GM23338 (cell line): ENCODE measurements around the gene PRDM11. TPM values are rescaled to one million over a fixed set of nuclear protein-coding genes. Genes with fewer than 3 reads are reported as not detected.

ENCODE experiments used
- ATAC-seq: fragments of 200-7000 bp; cut with Tn5 transposase; 3 replicates; pipeline ENCODE4 v1.9.1; 2020
- DNase-seq: peaks from one replicate; pipeline ENCODE4 v3.0.0-alpha.2; 2015; ENCODE audit warnings: low spot score
- H2AFZ ChIP-seq: fragments of 200-600 bp; sonication (generic); 2 replicates; pipeline ENCODE4 v1.8.0; 2016; ENCODE audit warnings: antibody characterized with exemption, mild to moderate bottlenecking, moderate library complexity
- H3F3A ChIP-seq: fragments of 200-600 bp; sonication (generic); replicated peaks from 2 replicates; pipeline ENCODE4 v1.8.0; 2017; ENCODE audit warnings: antibody characterized with exemption, mixed run types, low read depth
- H3K27ac ChIP-seq: fragments of 200-600 bp; sonication (generic); 2 replicates; pipeline ENCODE4 v1.6.1; 2016; ENCODE audit warnings: low read depth
- H3K27me3 ChIP-seq: fragments of 200-600 bp; sonication (generic); 2 replicates; pipeline ENCODE4 v1.8.0; 2016; ENCODE audit warnings: mild to moderate bottlenecking, mixed run types, moderate library complexity; ENCODE audit not compliant: insufficient read depth
- H3K36me3 ChIP-seq: fragments of 200-600 bp; sonication (generic); 2 replicates; pipeline ENCODE4 v1.8.0; 2016; ENCODE audit warnings: mild to moderate bottlenecking; ENCODE audit not compliant: insufficient read depth
- H3K4me1 ChIP-seq: fragments of 200-600 bp; sonication (generic); 2 replicates; pipeline ENCODE4 v1.8.0; 2016; ENCODE audit warnings: mild to moderate bottlenecking, moderate library complexity; ENCODE audit not compliant: insufficient read depth
- H3K4me2 ChIP-seq: fragments of 200-600 bp; sonication (generic); 2 replicates; pipeline ENCODE4 v1.7.1; 2017; ENCODE audit warnings: mixed run types
- H3K4me3 ChIP-seq: fragments of 200-600 bp; sonication (generic); 2 replicates; pipeline ENCODE4 v1.6.1; 2016; ENCODE audit warnings: mixed run types
- H3K79me2 ChIP-seq: fragments of 200-600 bp; sonication (generic); replicated peaks from 2 replicates; pipeline ENCODE4 v1.8.0; 2017; ENCODE audit warnings: mild to moderate bottlenecking; ENCODE audit not compliant: insufficient read depth
- H3K9me2 ChIP-seq: fragments of 200-600 bp; sonication (generic); 2 replicates; pipeline ENCODE4 v1.8.0; 2017; ENCODE audit not compliant: insufficient read depth
- H4K20me1 ChIP-seq: fragments of 200-600 bp; sonication (generic); replicated peaks from 2 replicates; pipeline ENCODE4 v1.8.0; 2017; ENCODE audit warnings: mild to moderate bottlenecking; ENCODE audit not compliant: insufficient read depth
- H3K27ac Mint-ChIP-seq: 2 replicates; pipeline ENCODE4 v1.8.0; 2020; ENCODE audit warnings: inconsistent platforms, mild to moderate bottlenecking, moderate library complexity, mixed read lengths
- H3K27me3 Mint-ChIP-seq: 3 replicates; pipeline ENCODE4 v1.8.0; 2022; ENCODE audit warnings: low read depth, mild to moderate bottlenecking, moderate library complexity, mixed read lengths, inconsistent platforms; ENCODE audit not compliant: insufficient read depth, poor library complexity
- H3K36me3 Mint-ChIP-seq: 3 replicates; pipeline ENCODE4 v1.8.0; 2021; ENCODE audit warnings: low read depth, mild to moderate bottlenecking, inconsistent platforms, moderate library complexity, mixed read lengths
- H3K4me1 Mint-ChIP-seq: 3 replicates; pipeline ENCODE4 v1.8.0; 2020; ENCODE audit warnings: mild to moderate bottlenecking, inconsistent platforms, mixed read lengths
- H3K4me3 Mint-ChIP-seq: 3 replicates; pipeline ENCODE4 v1.8.0; 2021; ENCODE audit warnings: moderate library complexity, mild to moderate bottlenecking, inconsistent platforms, mixed read lengths
- H3K9me3 Mint-ChIP-seq: 3 replicates; pipeline ENCODE4 v1.8.0; 2020; ENCODE audit warnings: moderate library complexity, mild to moderate bottlenecking, inconsistent platforms, mixed read lengths
- CREB1 ChIP-seq: fragments of 250-450 bp; sonication (Bioruptor Pico); IDR thresholded peaks from 2 replicates; pipeline ENCODE4 v1.5.0; 2020; ENCODE audit warnings: low read depth, mild to moderate bottlenecking, moderate library complexity
- JUNB ChIP-seq: IDR thresholded peaks from one replicate; pipeline ENCODE4 v1.6.1; 2016; ENCODE audit warnings: antibody characterized with exemption; ENCODE audit not compliant: unreplicated experiment
- STAT1 ChIP-seq: IDR thresholded peaks from one replicate; pipeline ENCODE4 v1.6.1; 2016; ENCODE audit warnings: antibody characterized with exemption; ENCODE audit not compliant: unreplicated experiment
- ZNF114 ChIP-seq: fragments of 250-450 bp; sonication (Bioruptor Pico); IDR thresholded peaks from 2 replicates; pipeline ENCODE4 v1.5.0; 2020; ENCODE audit warnings: mild to moderate bottlenecking, moderate library complexity
- ZNF331 ChIP-seq: fragments of 250-450 bp; sonication (Bioruptor Pico); IDR thresholded peaks from 2 replicates; pipeline ENCODE4 v1.5.0; 2020; ENCODE audit warnings: low read depth, mild to moderate bottlenecking, moderate library complexity
- polyA plus RNA-seq: library from polyadenylated mRNA; unstranded; fragments of >200 nt; fragmentation: Nextera tagmentation; extraction: Ambion mirVana; gene quantifications from 2 replicates; pipeline ENCODE4 v1.2.1, GENCODE V29; 2016
- total RNA-seq: library from RNA; depleted of rRNA; stranded (reverse); fragments of >200 nt; shearing (Covaris generic); gene quantifications from 2 replicates; pipeline ENCODE4 v1.2.3, GENCODE V29; 2014
- TF ChIP-seq, protein P1 (sequence below), 2 experiments: fragments of 200-600 bp in 1 of 2; sonication (generic) in 1 of 2; conservative IDR thresholded peaks; 2 replicates each; pipeline versions ENCODE4 v1.5.1 to v1.6.1; 2016 to 2017; ENCODE audit warnings: antibody characterized with exemption in 2 of 2, low read depth in 2 of 2, mild to moderate bottlenecking in 2 of 2, moderate library complexity in 1 of 2
- TF ChIP-seq, protein P2 (sequence below): IDR thresholded peaks from one replicate; pipeline ENCODE4 v1.6.1; 2018; ENCODE audit warnings: antibody characterized with exemption; ENCODE audit not compliant: unreplicated experiment

PRDM11 gene
- total and polyA plus RNA-seq, 2 experiments from 2014 or later = 0.97 to 10.4 TPM

DNA sequence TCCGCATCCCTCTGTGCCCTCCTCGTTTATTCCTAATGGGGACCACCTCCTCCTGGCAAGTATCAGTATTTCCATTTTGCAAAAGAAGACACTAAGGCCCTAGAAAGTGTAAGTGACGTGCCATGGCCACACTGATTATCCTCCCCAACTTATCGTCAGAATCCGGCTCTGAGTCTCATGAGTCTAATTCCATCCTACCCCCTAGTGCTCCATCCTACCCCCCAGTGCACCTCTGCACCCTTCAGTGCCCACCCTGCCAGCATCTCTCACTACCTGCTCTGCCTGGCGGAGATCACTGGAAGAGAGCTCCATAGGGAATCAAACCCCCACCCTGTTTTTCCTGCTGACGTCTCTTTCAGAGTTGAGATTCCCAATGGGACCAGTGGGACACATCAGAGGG, 31.8 kb downstream of the PRDM11 start:
- no peaks in the 10 kb centered on the region for H3K79me2 ChIP-seq
- 0 out of 2 replicates have a peak, but pooled peaks cover 5% of the 10 kb centered on the region for H3K27me3 ChIP-seq
- Mint-ChIP-seq H3K27ac (no peak overlapping the region), H3K4me3 (no peak overlapping the region), H3K9me3 (no peaks in the 10 kb centered on the region; the same call in 2 of the 3 replicates), H3K27me3 (peaks cover 6% of the 10 kb centered on the region), H3K36me3 (no peaks in the 10 kb centered on the region; the same call in 1 of the 3 replicates), H3K4me1 (peaks cover 5% of the 10 kb centered on the region)
- DNase-seq = no peak
- ATAC-seq = no peak
- no peak overlapping the region for H3K27ac ChIP-seq
- peaks cover 13% of the 10 kb centered on the region; the same call in 1 of the 2 replicates for H3K4me1 ChIP-seq
- no peak overlapping the region for H3K4me3 ChIP-seq
- H4K20me1 ChIP-seq = no peaks in the 10 kb centered on the region; the same call in 1 of the 2 replicates
- no peak overlapping the region for H3K4me2 ChIP-seq
- H3K36me3 ChIP-seq = no peaks in the 10 kb centered on the region; the same call in 1 of the 2 replicates
- no peak overlapping the region for H2AFZ ChIP-seq
- no peaks in the 10 kb centered on the region for H3K9me2 ChIP-seq
- peaks cover 4% of the 10 kb centered on the region; the same call in 1 of the 2 replicates for H3F3A ChIP-seq
- TF ChIP-seq CREB1 (CRISPR knock-in tag) (no peak), JUNB (no peak)

DNA sequence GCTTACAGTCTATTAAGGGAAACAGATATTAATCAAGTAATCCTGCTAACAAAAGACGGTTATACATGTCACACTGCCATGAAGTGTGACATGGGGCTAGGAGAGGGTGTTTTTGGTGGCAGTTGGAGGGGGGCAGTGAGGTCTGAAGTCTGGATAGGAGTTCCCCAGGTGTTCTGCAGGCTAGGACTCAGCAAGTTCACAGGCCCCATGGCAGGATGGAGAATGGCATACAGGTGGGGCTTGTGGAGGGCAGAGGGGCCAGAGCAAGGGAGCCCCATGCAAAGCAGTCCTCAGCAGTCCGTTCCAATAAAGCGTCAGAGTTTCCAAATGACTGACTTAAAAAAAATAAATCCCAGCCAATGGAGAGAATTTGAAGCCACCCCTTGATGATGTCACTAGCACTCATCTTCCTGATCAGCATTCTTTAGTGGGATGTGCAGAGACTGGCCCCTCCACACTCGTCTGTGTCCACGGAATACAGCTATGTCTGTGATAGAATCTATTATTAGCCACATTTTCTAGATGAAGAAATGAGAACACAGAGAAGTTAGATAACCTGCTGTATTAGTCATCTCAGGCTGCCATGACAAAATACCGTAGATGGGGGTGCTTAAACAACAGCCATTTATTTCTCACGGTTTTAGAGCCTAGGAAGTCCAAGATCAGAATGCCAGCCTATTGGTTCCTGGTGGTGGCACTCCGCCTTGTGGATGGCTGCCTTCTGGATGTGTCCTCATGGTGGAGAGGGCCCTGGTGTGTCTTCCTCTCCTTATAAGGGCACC, 32.6 kb downstream of the PRDM11 start:
- H3K4me2 ChIP-seq = peak overlapping the region; percentile 84
- Mint-ChIP-seq H3K27ac (no peak overlapping the region), H3K9me3 (no peaks in the 10 kb centered on the region; the same call in 2 of the 3 replicates), H3K36me3 (no peaks in the 10 kb centered on the region; the same call in 1 of the 3 replicates), H3K4me1 (peaks cover 5% of the 10 kb centered on the region), H3K4me3 (peak overlapping the region; percentile 84; the same call in 2 of the 3 replicates), H3K27me3 (peaks cover 6% of the 10 kb centered on the region)
- H3K4me3 ChIP-seq = no peak overlapping the region
- H3F3A ChIP-seq = peaks cover 4% of the 10 kb centered on the region; the same call in 1 of the 2 replicates
- no peaks in the 10 kb centered on the region for H3K9me2 ChIP-seq
- no peaks in the 10 kb centered on the region for H3K79me2 ChIP-seq
- 0 out of 2 replicates have a peak, but pooled peaks cover 5% of the 10 kb centered on the region for H3K27me3 ChIP-seq
- H2AFZ ChIP-seq = no peak overlapping the region
- ATAC-seq (no peak), DNase-seq (peak; percentile 11)
- no peak overlapping the region for H3K27ac ChIP-seq
- H3K4me1 ChIP-seq = peaks cover 13% of the 10 kb centered on the region; the same call in 1 of the 2 replicates
- no peaks in the 10 kb centered on the region; the same call in 1 of the 2 replicates for H4K20me1 ChIP-seq
- H3K36me3 ChIP-seq = no peaks in the 10 kb centered on the region; the same call in 1 of the 2 replicates
- TF ChIP-seq STAT1 = no peak
- no peak for TF ChIP-seq CREB1 (CRISPR knock-in tag)
- TF ChIP-seq, protein P1, sequence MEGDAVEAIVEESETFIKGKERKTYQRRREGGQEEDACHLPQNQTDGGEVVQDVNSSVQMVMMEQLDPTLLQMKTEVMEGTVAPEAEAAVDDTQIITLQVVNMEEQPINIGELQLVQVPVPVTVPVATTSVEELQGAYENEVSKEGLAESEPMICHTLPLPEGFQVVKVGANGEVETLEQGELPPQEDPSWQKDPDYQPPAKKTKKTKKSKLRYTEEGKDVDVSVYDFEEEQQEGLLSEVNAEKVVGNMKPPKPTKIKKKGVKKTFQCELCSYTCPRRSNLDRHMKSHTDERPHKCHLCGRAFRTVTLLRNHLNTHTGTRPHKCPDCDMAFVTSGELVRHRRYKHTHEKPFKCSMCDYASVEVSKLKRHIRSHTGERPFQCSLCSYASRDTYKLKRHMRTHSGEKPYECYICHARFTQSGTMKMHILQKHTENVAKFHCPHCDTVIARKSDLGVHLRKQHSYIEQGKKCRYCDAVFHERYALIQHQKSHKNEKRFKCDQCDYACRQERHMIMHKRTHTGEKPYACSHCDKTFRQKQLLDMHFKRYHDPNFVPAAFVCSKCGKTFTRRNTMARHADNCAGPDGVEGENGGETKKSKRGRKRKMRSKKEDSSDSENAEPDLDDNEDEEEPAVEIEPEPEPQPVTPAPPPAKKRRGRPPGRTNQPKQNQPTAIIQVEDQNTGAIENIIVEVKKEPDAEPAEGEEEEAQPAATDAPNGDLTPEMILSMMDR (conservative IDR thresholded peaks at IDR 0.05; ENCODE audit: low read depth in 2 of 2) = 0 out of 4 replicates have a peak, but pooled peaks of 1 of the 2 experiments have one; percentile 12
- no peak for TF ChIP-seq ZNF114
- no peak for TF ChIP-seq ZNF331 (CRISPR knock-in tag)
- TF ChIP-seq, protein P2, sequence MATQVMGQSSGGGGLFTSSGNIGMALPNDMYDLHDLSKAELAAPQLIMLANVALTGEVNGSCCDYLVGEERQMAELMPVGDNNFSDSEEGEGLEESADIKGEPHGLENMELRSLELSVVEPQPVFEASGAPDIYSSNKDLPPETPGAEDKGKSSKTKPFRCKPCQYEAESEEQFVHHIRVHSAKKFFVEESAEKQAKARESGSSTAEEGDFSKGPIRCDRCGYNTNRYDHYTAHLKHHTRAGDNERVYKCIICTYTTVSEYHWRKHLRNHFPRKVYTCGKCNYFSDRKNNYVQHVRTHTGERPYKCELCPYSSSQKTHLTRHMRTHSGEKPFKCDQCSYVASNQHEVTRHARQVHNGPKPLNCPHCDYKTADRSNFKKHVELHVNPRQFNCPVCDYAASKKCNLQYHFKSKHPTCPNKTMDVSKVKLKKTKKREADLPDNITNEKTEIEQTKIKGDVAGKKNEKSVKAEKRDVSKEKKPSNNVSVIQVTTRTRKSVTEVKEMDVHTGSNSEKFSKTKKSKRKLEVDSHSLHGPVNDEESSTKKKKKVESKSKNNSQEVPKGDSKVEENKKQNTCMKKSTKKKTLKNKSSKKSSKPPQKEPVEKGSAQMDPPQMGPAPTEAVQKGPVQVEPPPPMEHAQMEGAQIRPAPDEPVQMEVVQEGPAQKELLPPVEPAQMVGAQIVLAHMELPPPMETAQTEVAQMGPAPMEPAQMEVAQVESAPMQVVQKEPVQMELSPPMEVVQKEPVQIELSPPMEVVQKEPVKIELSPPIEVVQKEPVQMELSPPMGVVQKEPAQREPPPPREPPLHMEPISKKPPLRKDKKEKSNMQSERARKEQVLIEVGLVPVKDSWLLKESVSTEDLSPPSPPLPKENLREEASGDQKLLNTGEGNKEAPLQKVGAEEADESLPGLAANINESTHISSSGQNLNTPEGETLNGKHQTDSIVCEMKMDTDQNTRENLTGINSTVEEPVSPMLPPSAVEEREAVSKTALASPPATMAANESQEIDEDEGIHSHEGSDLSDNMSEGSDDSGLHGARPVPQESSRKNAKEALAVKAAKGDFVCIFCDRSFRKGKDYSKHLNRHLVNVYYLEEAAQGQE = no peak
